Activated CD4-positive, alpha-beta T cell treated with anti-CD3 and anti-CD28 coated beads, Interleukin-10, Interleukin-2, amounts not matched to agents 100 ng/mL and 50 ng/mL, durations not matched to agents 16 hours and 8 hours (primary cell): ENCODE data around the gene KLHL22.

ENCODE experiments used
- DNase-seq: peaks from one replicate; pipeline ENCODE4 v3.0.0-alpha.2; 2020

Gene KLHL22

GRCh38 chr22:20442485-20443284 lies 52.9 kb downstream of the KLHL22 start:
- no peak for DNase-seq

GRCh38 chr22:20441631-20442484 lies 53.7 kb downstream of the KLHL22 start:
- DNase-seq = no peak

- no peak for DNase-seq
Measured at GRCh38 chr22:20440637-20441591, 54.7 kb downstream of the KLHL22 start.

GRCh38 chr22:20439928-20440575 lies 55.5 kb downstream of the KLHL22 start:
- no peak for DNase-seq

GRCh38 chr22:20439556-20439927 lies 56.1 kb downstream of the KLHL22 start:
- DNase-seq = no peak

GRCh38 chr22:20438678-20439492 lies 56.7 kb downstream of the KLHL22 start:
- no peak for DNase-seq

- no peak for DNase-seq
Measured at GRCh38 chr22:20438427-20438677, 57.2 kb downstream of the KLHL22 start.

- DNase-seq = no peak
Measured at GRCh38 chr22:20437613-20438426, 57.8 kb downstream of the KLHL22 start, which contains the start of gene SCARF2. TSS of gene SCARF2 (minus strand) at chr22:20437825. CDS start at chr22:20437754, 71 bp downstream.

GRCh38 chr22:20436768-20437612 lies 58.6 kb downstream of the KLHL22 start:
- no peak for DNase-seq

- DNase-seq = no peak
Measured at GRCh38 chr22:20436307-20436767, 59.3 kb downstream of the KLHL22 start.

- no peak for DNase-seq
Measured at GRCh38 chr22:20435436-20436306, 59.9 kb downstream of the KLHL22 start.

- no peak for DNase-seq
Measured at GRCh38 chr22:20434773-20435172, 60.8 kb downstream of the KLHL22 start.

GRCh38 chr22:20434264-20434751 lies 61.3 kb downstream of the KLHL22 start:
- DNase-seq = no peak

- DNase-seq = no peak
Measured at GRCh38 chr22:20433686-20434241, 61.8 kb downstream of the KLHL22 start.

- no peak for DNase-seq
Measured at GRCh38 chr22:20433191-20433590, 62.4 kb downstream of the KLHL22 start.

- no peak for DNase-seq
Measured at GRCh38 chr22:20432244-20432686, 63.3 kb downstream of the KLHL22 start.

GRCh38 chr22:20431511-20432192 lies 63.9 kb downstream of the KLHL22 start:
- DNase-seq = no peak
